ENCODE data around the gene PAGR1. TPM values are rescaled to one million over a fixed set of nuclear protein-coding genes. Genes with fewer than 3 reads are reported as not detected.

PAGR1 gene
- polyA plus RNA-seq, 1 of the 3 experiments (the other 2 are of a cell fraction): 57.7 TPM

DNA sequence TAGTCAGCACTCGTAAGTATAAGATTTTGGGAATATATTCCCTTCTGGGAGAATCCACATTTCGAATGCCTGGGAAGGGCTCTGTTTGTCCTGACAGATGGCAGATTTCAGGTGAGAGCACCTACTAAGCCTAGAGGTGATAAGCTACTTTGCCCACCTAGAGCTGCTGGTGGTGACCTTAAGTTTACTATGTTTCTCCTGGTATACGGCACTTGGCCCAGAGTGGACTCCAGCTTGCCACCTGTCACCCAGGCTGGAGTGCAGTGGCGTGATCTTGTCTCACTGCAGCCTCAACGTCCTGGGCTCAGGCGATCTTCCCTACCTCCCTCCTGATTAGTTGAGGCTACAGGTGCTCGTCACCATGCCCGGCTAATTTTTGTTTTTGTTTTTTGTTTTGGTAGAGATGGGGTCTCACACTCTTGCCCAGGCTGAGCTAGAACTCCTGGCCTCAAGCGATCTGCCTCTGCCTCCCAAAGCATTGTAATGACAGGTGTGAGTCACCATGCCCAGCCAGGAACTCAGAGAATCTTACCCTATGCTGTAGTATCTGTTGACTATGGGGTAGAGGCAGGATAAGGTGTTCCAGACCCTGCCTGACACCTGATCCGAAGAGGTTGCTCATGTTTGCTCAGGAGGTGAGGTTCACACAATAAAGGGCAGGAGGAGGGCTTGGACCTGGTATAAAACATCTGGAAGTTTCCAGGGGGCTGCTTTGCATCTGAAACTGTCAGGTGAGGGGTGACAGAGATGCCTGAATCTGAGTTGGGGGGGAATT is 38.2 kb upstream of the PAGR1 start, which contains the start of gene ZG16:
ZG16 (plus strand) TSS at position 681 of the 775 bp plus-strand sequence. CDS start 1,011 bp downstream, outside the sequence.
- ChIA-PET CTCF (interaction anchor here (2.6 to 4.5 kb wide), 2 partner anchors 12 to 49 kb away, joined by 6 to 22 read pairs; partner anchors contain the start of gene KIF22), POLR2A (no interaction called here)

GRCh38 chr16:29779474-29779873 is 36.5 kb upstream of the PAGR1 start:
- Histone ChIP-seq H4K20me1 (ENCODE audit: insufficient read depth) (no peaks in the 10 kb centered on the region), H3K4me1 (ENCODE audit: control insufficient read depth in 1 of 2, insufficient read depth in 2 of 2, low read depth in 1 of 2, low read length in 1 of 2) (no peaks in the 10 kb centered on the region), H3K9me2 (no peaks in the 10 kb centered on the region), H3K36me3 (replicated peaks in 1 of 2; ENCODE audit: control insufficient read depth in 1 of 2, insufficient read depth in 2 of 2, low read length in 1 of 2) (no peaks in the 10 kb centered on the region), H3K27ac (ENCODE audit: low read depth in 2 of 2, low read length in 1 of 2) (no peak overlapping the region), H3K4me3 (ENCODE audit: low read depth in 2 of 2, low read length in 1 of 2) (no peak overlapping the region), H3K9ac (no peak overlapping the region), H3K79me2 (ENCODE audit: insufficient read depth) (no peaks in the 10 kb centered on the region), H2AFZ (ENCODE audit: low read depth) (no peak overlapping the region), H3K9me3 (no peaks in the 10 kb centered on the region), H3K4me2 (no peak overlapping the region), H3K27me3 (ENCODE audit: insufficient read depth) (peaks cover 7% of the 10 kb centered on the region; the same call in 1 of the 2 replicates), H3F3A (replicated peaks; ENCODE audit: insufficient read depth) (no peaks in the 10 kb centered on the region)
- WGBS (ENCODE audit: low lambda C conversion rate): 51% methylated on average over 9 of the region's 10 CpGs
- no peak for TF ChIP-seq MEF2A (IDR thresholded peaks at IDR 0.05; ENCODE audit: borderline replicate concordance, low read depth)
- TF ChIP-seq FOSL2 (IDR thresholded peaks at IDR 0.05; ENCODE audit: borderline replicate concordance, low read depth): no peak
- no peak for TF ChIP-seq NFIC (IDR thresholded peaks at IDR 0.05; ENCODE audit: borderline replicate concordance)
- TF ChIP-seq EP300 (IDR thresholded peaks at IDR 0.05; ENCODE audit: borderline replicate concordance in 1 of 2, low read depth in 1 of 2, low read length in 1 of 2): no peak
- no peak for TF ChIP-seq JUND (IDR thresholded peaks at IDR 0.05)
- TF ChIP-seq, protein P1, sequence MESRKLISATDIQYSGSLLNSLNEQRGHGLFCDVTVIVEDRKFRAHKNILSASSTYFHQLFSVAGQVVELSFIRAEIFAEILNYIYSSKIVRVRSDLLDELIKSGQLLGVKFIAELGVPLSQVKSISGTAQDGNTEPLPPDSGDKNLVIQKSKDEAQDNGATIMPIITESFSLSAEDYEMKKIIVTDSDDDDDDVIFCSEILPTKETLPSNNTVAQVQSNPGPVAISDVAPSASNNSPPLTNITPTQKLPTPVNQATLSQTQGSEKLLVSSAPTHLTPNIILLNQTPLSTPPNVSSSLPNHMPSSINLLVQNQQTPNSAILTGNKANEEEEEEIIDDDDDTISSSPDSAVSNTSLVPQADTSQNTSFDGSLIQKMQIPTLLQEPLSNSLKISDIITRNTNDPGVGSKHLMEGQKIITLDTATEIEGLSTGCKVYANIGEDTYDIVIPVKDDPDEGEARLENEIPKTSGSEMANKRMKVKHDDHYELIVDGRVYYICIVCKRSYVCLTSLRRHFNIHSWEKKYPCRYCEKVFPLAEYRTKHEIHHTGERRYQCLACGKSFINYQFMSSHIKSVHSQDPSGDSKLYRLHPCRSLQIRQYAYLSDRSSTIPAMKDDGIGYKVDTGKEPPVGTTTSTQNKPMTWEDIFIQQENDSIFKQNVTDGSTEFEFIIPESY (IDR thresholded peaks at IDR 0.05; ENCODE audit: borderline replicate concordance, low read depth): no peak
- no peak for TF ChIP-seq TEAD4 (IDR thresholded peaks at IDR 0.05; ENCODE audit: borderline replicate concordance, insufficient read depth)
- no peak for TF ChIP-seq RXRA (IDR thresholded peaks at IDR 0.05; ENCODE audit: borderline replicate concordance, low read depth)
- no peak for TF ChIP-seq RCOR1 (IDR thresholded peaks at IDR 0.05; ENCODE audit: low read length)
- TF ChIP-seq FOXM1 (IDR thresholded peaks at IDR 0.05; ENCODE audit: low read depth): no peak
- TF ChIP-seq USF1 (IDR thresholded peaks at IDR 0.05; ENCODE audit: borderline replicate concordance, low read depth): no peak
- TF ChIP-seq, protein P2, sequence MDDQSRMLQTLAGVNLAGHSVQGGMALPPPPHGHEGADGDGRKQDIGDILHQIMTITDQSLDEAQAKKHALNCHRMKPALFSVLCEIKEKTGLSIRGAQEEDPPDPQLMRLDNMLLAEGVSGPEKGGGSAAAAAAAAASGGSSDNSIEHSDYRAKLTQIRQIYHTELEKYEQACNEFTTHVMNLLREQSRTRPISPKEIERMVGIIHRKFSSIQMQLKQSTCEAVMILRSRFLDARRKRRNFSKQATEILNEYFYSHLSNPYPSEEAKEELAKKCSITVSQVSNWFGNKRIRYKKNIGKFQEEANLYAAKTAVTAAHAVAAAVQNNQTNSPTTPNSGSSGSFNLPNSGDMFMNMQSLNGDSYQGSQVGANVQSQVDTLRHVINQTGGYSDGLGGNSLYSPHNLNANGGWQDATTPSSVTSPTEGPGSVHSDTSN (IDR thresholded peaks at IDR 0.05): no peak
- TF ChIP-seq YY1 (IDR thresholded peaks at IDR 0.05; ENCODE audit: low read depth): no peak
- TF ChIP-seq RAD21 (IDR thresholded peaks at IDR 0.05; ENCODE audit: low read length): no peak
- TF ChIP-seq POLR2AphosphoS5 (IDR thresholded peaks at IDR 0.05; ENCODE audit: low read depth, low read length): no peak
- TF ChIP-seq EZH2phosphoT487 (IDR thresholded peaks at IDR 0.05; ENCODE audit: borderline replicate concordance, low read depth): no peak
- TF ChIP-seq GABPA (IDR thresholded peaks at IDR 0.05; ENCODE audit: low read depth): no peak
- TF ChIP-seq, protein P3, sequence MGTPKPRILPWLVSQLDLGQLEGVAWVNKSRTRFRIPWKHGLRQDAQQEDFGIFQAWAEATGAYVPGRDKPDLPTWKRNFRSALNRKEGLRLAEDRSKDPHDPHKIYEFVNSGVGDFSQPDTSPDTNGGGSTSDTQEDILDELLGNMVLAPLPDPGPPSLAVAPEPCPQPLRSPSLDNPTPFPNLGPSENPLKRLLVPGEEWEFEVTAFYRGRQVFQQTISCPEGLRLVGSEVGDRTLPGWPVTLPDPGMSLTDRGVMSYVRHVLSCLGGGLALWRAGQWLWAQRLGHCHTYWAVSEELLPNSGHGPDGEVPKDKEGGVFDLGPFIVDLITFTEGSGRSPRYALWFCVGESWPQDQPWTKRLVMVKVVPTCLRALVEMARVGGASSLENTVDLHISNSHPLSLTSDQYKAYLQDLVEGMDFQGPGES (IDR thresholded peaks at IDR 0.05; ENCODE audit: low read depth, low read length): no peak
- DNase-seq: no peak
- ChIA-PET CTCF (interaction anchor here (2.6 to 4.5 kb wide), 2 partner anchors 11 to 50 kb away, joined by 6 to 22 read pairs; partner anchors contain the start of gene KIF22), POLR2A (no interaction called here)

More for the DNA sequence above, 38.2 kb upstream of the PAGR1 start, which contains the start of gene ZG16:
- Histone ChIP-seq H3K9me2 (no peaks in the 10 kb centered on the region), H3K36me3 (replicated peaks in 1 of 2; ENCODE audit: control insufficient read depth in 1 of 2, insufficient read depth in 2 of 2, low read length in 1 of 2) (no peaks in the 10 kb centered on the region), H3K27me3 (ENCODE audit: insufficient read depth) (peaks cover 7% of the 10 kb centered on the region; the same call in 1 of the 2 replicates), H2AFZ (ENCODE audit: low read depth) (no peak within 1 kb of the TSS), H4K20me1 (ENCODE audit: insufficient read depth) (no peaks in the 10 kb centered on the region), H3F3A (replicated peaks; ENCODE audit: insufficient read depth) (no peaks in the 10 kb centered on the region), H3K27ac (ENCODE audit: low read depth in 2 of 2, low read length in 1 of 2) (no peak within 1 kb of the TSS), H3K4me2 (no peak within 1 kb of the TSS), H3K79me2 (ENCODE audit: insufficient read depth) (no peaks in the 10 kb centered on the region), H3K9ac (no peak within 1 kb of the TSS), H3K9me3 (no peaks in the 10 kb centered on the region), H3K4me3 (ENCODE audit: low read depth in 2 of 2, low read length in 1 of 2) (no peak within 1 kb of the TSS), H3K4me1 (ENCODE audit: control insufficient read depth in 1 of 2, insufficient read depth in 2 of 2, low read depth in 1 of 2, low read length in 1 of 2) (no peaks in the 10 kb centered on the region)
- no peak for DNase-seq
- TF ChIP-seq USF1 (IDR thresholded peaks at IDR 0.05; ENCODE audit: borderline replicate concordance, low read depth): no peak
- 68% methylated on average over 9 of the region's 10 CpGs for WGBS (ENCODE audit: low lambda C conversion rate)
